Right cardiac atrium (tissue), 5 donors: ENCODE results near the gene ORAI3. TPM values are rescaled to one million over a fixed set of nuclear protein-coding genes. Genes with fewer than 3 reads are reported as not detected.

Source experiments
- ATAC-seq, 2 donors: fragments of 200-7000 bp; cut with Tn5 transposase; one replicate each; pipeline versions ENCODE4 v1.8.0 to v1.9.1; 2020; ENCODE audit warnings: moderate library complexity in 2 of 2, mild to moderate bottlenecking in 1 of 2
- DNase-seq, 3 donors: peaks; one replicate each; pipeline ENCODE4 v3.0.0-alpha.2; 2020
- H3K27ac ChIP-seq: one replicate; pipeline ENCODE4 v1.5.1; 2013; ENCODE audit warnings: mild to moderate bottlenecking, low read length, control low read depth, moderate library complexity
- H3K27me3 ChIP-seq: one replicate; pipeline ENCODE4 v1.6.1; 2013; ENCODE audit not compliant: control insufficient read depth, insufficient read depth
- H3K4me1 ChIP-seq: one replicate; pipeline ENCODE4 v1.6.1; 2013; ENCODE audit warnings: low read length; ENCODE audit not compliant: control insufficient read depth, insufficient read depth
- H3K4me3 ChIP-seq: one replicate; pipeline ENCODE4 v1.5.1; 2013; ENCODE audit warnings: low read length, control low read depth
- H3K9me3 ChIP-seq: one replicate; pipeline ENCODE4 v1.6.1; 2013; ENCODE audit warnings: low read length; ENCODE audit not compliant: control insufficient read depth
- WGBS: extraction: QIAGEN DNeasy Blood & Tissue Kit; methylation state at CpG from one replicate; pipeline ENCODE4 v1.1.7; 2013; 5-methylcytosine and 5-hydroxymethylcytosine counted together
- intact Hi-C, 4 donors: fragments of 100-400 bp; cut with DNase I; formaldehyde crosslinking; loops; one replicate each; pipeline versions ENCODE4 v1.11.0 to v1.14.0; 2022 to 2023
- polyA plus RNA-seq: library from polyadenylated mRNA; stranded (reverse); fragments of 200-250 nt; gene quantifications from one replicate; pipeline ENCODE4 v1.2.3, GENCODE V29; 2013
- total RNA-seq, 4 donors: library from RNA; stranded (reverse); fragmentation: NEBNext Ultra II Directional; extraction: Animal tissue kit (Norgen Biotek cat#: 25700); gene quantifications; one replicate each; pipeline ENCODE4 v1.2.1, GENCODE V29; 2021
- donor health status: healthy with polysubstance abuse.
- donor health status: DM: no; HTN: yes; CAD: no.
- donor health status: DM: no; HTN: no; CAD: no.
- donor health status: DM: no; HTN: yes; CAD: no; lungs with severe emphysema.
- donor health status: DM: yes; HTN: yes; CAD: no.

The ORAI3 gene
- total and polyA plus RNA-seq, 5 donors = 11.8 to 15.5 (median 13.6) TPM

- intact Hi-C loops = no loop called here
- Histone ChIP-seq H3K4me1 (peaks cover 3% of the 10 kb centered on the region), H3K4me3 (no peak overlapping the region), H3K27me3 (no peaks in the 10 kb centered on the region), H3K27ac (no peak overlapping the region), H3K9me3 (no peaks in the 10 kb centered on the region)
- DNase-seq (peak in 1 of 3 donors; percentile 2), ATAC-seq (no peak)
- 91% methylated on average over 4 of the region's 4 CpGs for WGBS
Measured at GRCh38 chr16:30907064-30907463, 41.8 kb upstream of the ORAI3 start.

DNA sequence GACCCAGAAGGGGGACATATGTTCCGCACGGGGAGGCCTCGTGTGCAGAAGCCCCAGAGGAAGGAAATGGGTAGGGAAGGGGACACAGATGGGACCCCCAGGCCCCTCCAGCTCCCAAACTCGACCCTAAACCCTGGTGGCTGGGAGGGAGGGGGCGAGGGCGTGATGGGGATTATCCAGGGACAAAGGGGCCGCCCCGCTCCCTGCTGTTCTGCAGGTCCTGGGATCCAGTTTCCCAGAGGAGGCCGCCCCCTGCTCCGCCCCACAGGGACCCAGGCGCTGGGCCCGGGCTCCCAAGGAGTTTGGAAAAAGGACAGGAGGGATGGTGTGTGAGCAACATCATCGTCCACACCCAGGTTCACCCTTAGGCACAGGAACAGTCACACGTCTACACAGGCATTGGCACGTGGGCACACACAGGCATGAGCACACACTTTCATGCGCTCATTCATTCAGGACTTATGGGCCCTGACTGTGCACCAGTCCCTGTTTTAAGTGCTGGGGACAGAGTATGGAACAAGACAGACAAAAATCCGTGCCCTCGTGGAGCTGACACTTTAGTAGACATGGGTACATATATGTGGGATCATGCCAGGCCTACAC is 38.3 kb upstream of the ORAI3 start:
- Histone ChIP-seq H3K27ac (no peak overlapping the region), H3K4me1 (no peaks in the 10 kb centered on the region), H3K9me3 (no peaks in the 10 kb centered on the region), H3K27me3 (no peaks in the 10 kb centered on the region), H3K4me3 (no peak overlapping the region)
- ATAC-seq (peak in 1 of 2 donors; percentile 20), DNase-seq (peak in 1 of 3 donors; percentile 38)
- intact Hi-C loops = loop anchor here in 1 of 4 donors (10.0 kb wide), 1 partner anchor 76 kb away; no protein-coding TSS in a partner anchor
- WGBS = 70% methylated on average over 18 of the region's 18 CpGs

- intact Hi-C loops = loop anchor here in 1 of 4 donors (10.0 kb wide), 1 partner anchor 78 kb away; no protein-coding TSS in a partner anchor
- 88% methylated on average over 6 of the region's 6 CpGs for WGBS
- Histone ChIP-seq H3K27ac (no peak overlapping the region), H3K4me1 (no peaks in the 10 kb centered on the region), H3K27me3 (no peaks in the 10 kb centered on the region), H3K9me3 (no peaks in the 10 kb centered on the region), H3K4me3 (no peak overlapping the region)
- DNase-seq (no peak), ATAC-seq (no peak)
Measured at GRCh38 chr16:30912794-30913412, 36.0 kb upstream of the ORAI3 start.

GRCh38 chr16:30914830-30915229 is 34.0 kb upstream of the ORAI3 start:
- intact Hi-C loops = loop anchor here in 1 of 4 donors (10.0 kb wide), 1 partner anchor 80 kb away; no protein-coding TSS in a partner anchor

DNA sequence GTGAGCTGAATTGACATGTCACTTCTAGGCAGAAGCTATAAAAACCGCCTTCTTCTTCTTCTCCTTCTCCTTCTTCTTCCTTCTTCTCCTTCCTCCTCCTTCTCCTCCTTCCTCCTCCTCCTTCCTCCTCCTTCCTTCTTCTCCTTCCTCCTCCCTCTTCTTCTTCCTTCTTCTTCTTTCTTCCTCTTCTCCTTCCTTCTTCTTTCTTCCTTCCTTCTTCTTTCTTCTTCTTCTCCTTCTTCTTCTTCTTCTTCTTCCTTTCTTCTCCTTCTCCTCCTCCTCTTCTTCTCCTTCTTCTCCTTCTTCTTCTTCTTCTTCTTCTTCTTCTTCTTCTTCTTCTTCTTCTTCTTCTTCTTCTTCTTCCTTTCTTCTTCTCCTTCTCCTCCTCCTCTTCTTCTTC is 30.3 kb upstream of the ORAI3 start:
- H3K27me3 ChIP-seq = no peaks in the 10 kb centered on the region
- intact Hi-C loops = loop anchor here in 1 of 4 donors (10.0 kb wide), 1 partner anchor 84 kb away; no protein-coding TSS in a partner anchor

More at GRCh38 chr16:30914830-30915229, 34.0 kb upstream of the ORAI3 start:
- ATAC-seq (no peak), DNase-seq (no peak)
- Histone ChIP-seq H3K9me3 (no peaks in the 10 kb centered on the region), H3K27me3 (no peaks in the 10 kb centered on the region), H3K4me3 (no peak overlapping the region), H3K27ac (no peak overlapping the region), H3K4me1 (no peaks in the 10 kb centered on the region)
- 93% methylated on average over 3 of the region's 3 CpGs for WGBS

DNA sequence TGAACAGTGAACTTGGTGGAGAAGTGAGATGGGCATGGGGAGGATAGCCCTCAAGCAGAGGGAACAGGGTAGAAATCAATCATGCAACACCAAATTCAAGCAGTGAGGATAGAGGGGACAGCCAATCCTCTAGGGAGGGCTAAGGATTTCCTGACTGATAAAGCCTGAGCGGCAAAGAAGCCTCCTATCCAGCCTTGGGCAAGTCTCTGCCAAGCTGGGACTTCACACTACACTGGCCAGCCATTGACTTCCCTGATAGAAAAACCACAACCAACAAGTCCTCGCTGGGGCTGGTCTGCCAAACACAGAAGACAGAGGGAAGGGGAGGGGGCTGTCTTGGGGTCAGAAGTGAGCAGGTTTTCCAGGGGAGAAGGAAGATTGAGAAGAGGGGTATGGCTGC is 28.0 kb upstream of the ORAI3 start:
- intact Hi-C loops = loop anchor here in 3 of 4 donors (2.0 to 10.0 kb wide), 3 partner anchors 76 to 79 kb away; no protein-coding TSS in a partner anchor
- no peaks in the 10 kb centered on the region for H3K4me1 ChIP-seq
- 55% methylated on average over 2 of the region's 2 CpGs for WGBS

More for the DNA sequence above, 30.3 kb upstream of the ORAI3 start:
- Histone ChIP-seq H3K4me3 (no peak overlapping the region), H3K27ac (no peak overlapping the region), H3K9me3 (no peaks in the 10 kb centered on the region), H3K4me1 (no peaks in the 10 kb centered on the region)
- 89% methylated on average over 1 of the region's 1 CpG for WGBS
- ATAC-seq (no peak), DNase-seq (no peak)

GRCh38 chr16:30921459-30921747 is 27.5 kb upstream of the ORAI3 start:
- intact Hi-C loops = loop anchor here in 3 of 4 donors (2.0 to 10.0 kb wide), 3 partner anchors 77 to 79 kb away; no protein-coding TSS in a partner anchor
- no peak for ATAC-seq
- Histone ChIP-seq H3K9me3 (no peaks in the 10 kb centered on the region), H3K27me3 (no peaks in the 10 kb centered on the region), H3K4me3 (peak overlapping the region; percentile 71), H3K4me1 (no peaks in the 10 kb centered on the region), H3K27ac (no peak overlapping the region)
- 29% methylated on average over 6 of the region's 6 CpGs for WGBS
- DNase-seq = no peak

More for the DNA sequence above, 28.0 kb upstream of the ORAI3 start:
- Histone ChIP-seq H3K4me3 (no peak overlapping the region), H3K27ac (no peak overlapping the region), H3K27me3 (no peaks in the 10 kb centered on the region), H3K9me3 (no peaks in the 10 kb centered on the region)
- no peak for ATAC-seq
- DNase-seq = peak in 1 of 3 donors; percentile 40

DNA sequence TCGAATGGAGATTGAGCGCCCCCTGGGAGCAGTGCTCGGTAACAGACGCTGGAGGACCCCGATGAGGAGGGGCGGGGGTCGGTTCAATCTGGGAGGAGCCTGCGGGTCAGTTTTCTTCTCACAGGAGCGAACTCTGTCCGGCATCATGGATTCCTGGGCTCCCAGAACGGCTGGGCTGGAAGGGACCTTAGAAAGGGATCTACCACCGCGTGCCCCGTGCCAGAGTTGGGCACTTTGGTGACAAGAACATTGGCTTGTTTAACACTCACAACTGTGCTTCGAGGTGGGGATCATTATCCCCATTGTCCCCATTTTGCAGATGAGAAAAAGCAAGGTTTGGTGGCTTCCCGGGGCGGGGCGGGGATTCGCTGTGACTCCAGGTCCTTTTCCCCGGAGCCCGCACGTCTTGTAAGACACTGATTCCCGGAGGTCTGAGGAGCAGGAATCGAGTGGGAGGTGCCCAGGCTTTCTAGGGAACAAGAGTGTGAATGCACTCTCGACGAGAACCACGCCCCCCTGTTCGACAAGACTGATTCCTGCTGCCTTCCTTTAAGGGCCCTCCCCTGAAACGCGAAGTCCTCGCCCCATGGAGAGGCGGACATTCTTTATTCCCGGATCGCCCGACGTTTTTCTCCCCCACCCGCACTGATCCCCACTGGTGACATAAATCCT is 27.0 kb upstream of the ORAI3 start:
- 1% methylated on average over 37 of the region's 37 CpGs for WGBS
- intact Hi-C loops = loop anchor here in 3 of 4 donors (2.0 to 10.0 kb wide), 3 partner anchors 77 to 80 kb away; no protein-coding TSS in a partner anchor
- H3K4me1 ChIP-seq = no peaks in the 10 kb centered on the region
- H3K9me3 ChIP-seq = no peaks in the 10 kb centered on the region
- peak overlapping the region; percentile 71 for H3K4me3 ChIP-seq
- no peaks in the 10 kb centered on the region for H3K27me3 ChIP-seq
- ATAC-seq = peak; percentile 11 to 30
- H3K27ac ChIP-seq = peak overlapping the region; percentile 92
- peak; percentile 89 to 96 (median 95) for DNase-seq

DNA sequence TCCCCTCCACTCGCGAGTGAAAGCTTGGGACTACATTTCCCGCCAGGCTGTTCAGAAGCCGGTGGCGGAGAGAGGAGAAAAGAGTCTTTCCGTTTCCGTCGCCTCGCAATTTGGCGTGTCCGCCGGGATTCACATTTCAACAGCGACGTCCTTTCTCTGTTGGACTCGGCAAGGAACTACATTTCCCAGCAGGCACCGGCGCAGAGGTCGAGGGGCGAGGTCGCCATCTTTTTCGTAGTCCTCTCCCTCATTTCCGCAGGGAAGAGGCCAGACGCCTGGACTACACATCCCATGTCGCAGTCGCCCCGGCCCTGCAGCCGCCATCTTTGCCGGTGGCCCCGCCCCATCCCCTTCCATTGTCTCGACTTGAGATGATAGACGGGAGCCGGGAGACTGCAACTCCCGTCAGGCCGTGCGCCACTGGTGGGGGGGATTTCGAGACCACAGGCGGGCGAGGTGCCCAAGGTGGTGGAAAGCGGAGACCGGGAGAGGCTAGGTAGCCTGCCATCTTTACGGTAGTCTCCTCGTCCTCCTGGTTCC is 26.4 kb upstream of the ORAI3 start:
- Histone ChIP-seq H3K9me3 (no peaks in the 10 kb centered on the region), H3K27me3 (no peaks in the 10 kb centered on the region), H3K27ac (peak overlapping the region; percentile 94), H3K4me3 (peak overlapping the region; percentile 95), H3K4me1 (no peaks in the 10 kb centered on the region)
- ATAC-seq (peak; percentile 90), DNase-seq (peak; percentile 100)
- intact Hi-C loops = loop anchor here in 2 of 4 donors (5.0 to 10.0 kb wide), 2 partner anchors 78 to 80 kb away; no protein-coding TSS in a partner anchor
- WGBS = under 1% methylated on average over 42 of the region's 42 CpGs

- intact Hi-C loops = loop anchor here in 2 of 4 donors (5.0 to 10.0 kb wide), 2 partner anchors 78 to 81 kb away; no protein-coding TSS in a partner anchor
Measured at GRCh38 chr16:30922960-30923535, 25.8 kb upstream of the ORAI3 start.

More at GRCh38 chr16:30922960-30923535, 25.8 kb upstream of the ORAI3 start:
- Histone ChIP-seq H3K27ac (peak overlapping the region; percentile 94), H3K9me3 (no peaks in the 10 kb centered on the region), H3K4me1 (no peaks in the 10 kb centered on the region), H3K4me3 (peak overlapping the region; percentile 95), H3K27me3 (no peaks in the 10 kb centered on the region)
- ATAC-seq = peak; percentile 88 to 89
- WGBS = under 1% methylated on average over 32 of the region's 33 CpGs
- DNase-seq = peak; percentile 100
